Measurements from ENCODE around the gene LTC4S.

GRCh38 chr5:179824745-179825112 is 30.9 kb downstream of the LTC4S start:
- no peak for TF ChIP-seq CTCF (IDR thresholded peaks at IDR 0.05; ENCODE audit: low read length)
- no peak for TF ChIP-seq EZH2 (IDR thresholded peaks at IDR 0.05; ENCODE audit: borderline replicate concordance, low read length)

Data from OCI-LY1 (cell line).